Muscle layer of colon (tissue), 2 donors: ENCODE results near the gene EVI5.
"Not testable (repeated sequence)": the region's sequence is repeated elsewhere in the genome, so short reads cannot be mapped to it uniquely, and the experiment has no call there.

Source experiments
- H3K27ac ChIP-seq: one replicate; pipeline ENCODE4 v1.7.0; 2013; ENCODE audit warnings: low read depth, mild to moderate bottlenecking, low read length, moderate library complexity
- H3K27me3 ChIP-seq, 2 donors: one replicate each; pipeline ENCODE4 v1.7.0; 2013; ENCODE audit warnings: low read length in 2 of 2, mild to moderate bottlenecking in 2 of 2; ENCODE audit not compliant: insufficient read depth in 2 of 2, control insufficient read depth in 1 of 2
- H3K36me3 ChIP-seq: one replicate; pipeline ENCODE4 v1.7.0; 2013; ENCODE audit warnings: mild to moderate bottlenecking, low read length; ENCODE audit not compliant: insufficient read depth
- H3K4me1 ChIP-seq: one replicate; pipeline ENCODE4 v1.7.0; 2013; ENCODE audit warnings: mild to moderate bottlenecking, low read length; ENCODE audit not compliant: insufficient read depth
- H3K4me3 ChIP-seq, 2 donors: one replicate each; pipeline ENCODE4 v1.7.0; 2013; ENCODE audit warnings: low read length in 2 of 2, low read depth in 1 of 2, mild to moderate bottlenecking in 1 of 2, moderate library complexity in 1 of 2
- H3K9ac ChIP-seq: one replicate; pipeline ENCODE4 v1.7.0; 2013; ENCODE audit warnings: low read length
- H3K9me3 ChIP-seq: one replicate; pipeline ENCODE4 v1.7.0; 2013; ENCODE audit warnings: mild to moderate bottlenecking, low read length
- donor health status: abdominal sarcoma.
- donor health status: Adenocarcinoma of cecum.

Gene EVI5

GRCh38 chr1:92791487-92792066, 6.7 kb upstream of the EVI5 start:
- H3K9ac ChIP-seq, result no peak overlapping the region
- H3K27me3 ChIP-seq, result no peaks in the 10 kb centered on the region
- H3K36me3 ChIP-seq, result no peaks in the 10 kb centered on the region
- H3K9me3 ChIP-seq, result no peaks in the 10 kb centered on the region
- no peak overlapping the region for H3K27ac ChIP-seq
- H3K4me1 ChIP-seq, result no peaks in the 10 kb centered on the region
- H3K4me3 ChIP-seq, result no peak overlapping the region

GRCh38 chr1:92790867-92791266, 6.0 kb upstream of the EVI5 start:
- Histone ChIP-seq H3K4me1 (no peaks in the 10 kb centered on the region), H3K9me3 (no peaks in the 10 kb centered on the region), H3K27ac (no peak overlapping the region), H3K36me3 (no peaks in the 10 kb centered on the region), H3K9ac (no peak overlapping the region), H3K4me3 (no peak overlapping the region), H3K27me3 (no peaks in the 10 kb centered on the region)

- no peaks in the 10 kb centered on the region for H3K36me3 ChIP-seq
- H3K9me3 ChIP-seq, result no peaks in the 10 kb centered on the region
Measured at GRCh38 chr1:92790081-92790480, 5.2 kb upstream of the EVI5 start.

GRCh38 chr1:92786111-92786901, 1.4 kb upstream of the EVI5 start:
- H3K27ac ChIP-seq, result no peak overlapping the region
- peaks cover 7% of the 10 kb centered on the region for H3K4me1 ChIP-seq
- H3K9me3 ChIP-seq, result no peaks in the 10 kb centered on the region
- no peak overlapping the region for H3K9ac ChIP-seq
- no peak overlapping the region for H3K4me3 ChIP-seq
- no peaks in the 10 kb centered on the region for H3K27me3 ChIP-seq
- no peaks in the 10 kb centered on the region for H3K36me3 ChIP-seq

More at GRCh38 chr1:92790081-92790480, 5.2 kb upstream of the EVI5 start:
- no peak overlapping the region for H3K27ac ChIP-seq
- no peak overlapping the region for H3K4me3 ChIP-seq
- H3K9ac ChIP-seq, result no peak overlapping the region
- H3K4me1 ChIP-seq, result no peaks in the 10 kb centered on the region
- H3K27me3 ChIP-seq, result no peaks in the 10 kb centered on the region

GRCh38 chr1:92784021-92784638, 778 bp downstream of the EVI5 start:
- H3K27ac ChIP-seq, result peak overlapping the region; percentile 99
- peak overlapping the region; percentile 85 to 96 for H3K4me3 ChIP-seq
- peaks cover 7% of the 10 kb centered on the region for H3K4me1 ChIP-seq
- H3K36me3 ChIP-seq, result no peaks in the 10 kb centered on the region
- peak overlapping the region; percentile 94 for H3K9ac ChIP-seq
- H3K9me3 ChIP-seq, result no peaks in the 10 kb centered on the region
- no peaks in the 10 kb centered on the region for H3K27me3 ChIP-seq

GRCh38 chr1:92783550-92783949, 1.4 kb downstream of the EVI5 start:
- H3K9me3 ChIP-seq, H3K27ac ChIP-seq, H3K4me1 ChIP-seq, H3K27me3 ChIP-seq, H3K36me3 ChIP-seq: not testable (repeated sequence)
- Histone ChIP-seq H3K4me3 (peak overlapping the region; percentile 85 to 96), H3K9ac (peak overlapping the region; percentile 94)

GRCh38 chr1:92778376-92778775, 6.5 kb downstream of the EVI5 start:
- H3K4me1 ChIP-seq, result peaks cover 7% of the 10 kb centered on the region
- no peak overlapping the region for H3K27ac ChIP-seq
- H3K36me3 ChIP-seq, result no peaks in the 10 kb centered on the region
- H3K9me3 ChIP-seq, result no peaks in the 10 kb centered on the region
- H3K27me3 ChIP-seq, result no peaks in the 10 kb centered on the region
- no peak overlapping the region for H3K9ac ChIP-seq
- H3K4me3 ChIP-seq, result no peak overlapping the region

- Histone ChIP-seq H3K4me3 (no peak overlapping the region), H3K27ac (no peak overlapping the region), H3K9ac (no peak overlapping the region)
Measured at GRCh38 chr1:92774407-92774806, 10.5 kb downstream of the EVI5 start.

GRCh38 chr1:92773749-92774148, 11.2 kb downstream of the EVI5 start:
- H3K4me1 ChIP-seq, H3K27me3 ChIP-seq, H3K9ac ChIP-seq, H3K4me3 ChIP-seq, H3K9me3 ChIP-seq, H3K36me3 ChIP-seq, H3K27ac ChIP-seq: not testable (repeated sequence)

More at GRCh38 chr1:92774407-92774806, 10.5 kb downstream of the EVI5 start:
- no peaks in the 10 kb centered on the region for H3K27me3 ChIP-seq
- no peaks in the 10 kb centered on the region for H3K9me3 ChIP-seq
- no peaks in the 10 kb centered on the region for H3K36me3 ChIP-seq
- no peaks in the 10 kb centered on the region for H3K4me1 ChIP-seq

GRCh38 chr1:92769856-92770255, 15.1 kb downstream of the EVI5 start:
- H3K27me3 ChIP-seq, result no peaks in the 10 kb centered on the region
- H3K9me3 ChIP-seq, result no peaks in the 10 kb centered on the region
- H3K36me3 ChIP-seq, result no peaks in the 10 kb centered on the region
- no peaks in the 10 kb centered on the region for H3K4me1 ChIP-seq
- no peak overlapping the region for H3K27ac ChIP-seq
- no peak overlapping the region for H3K9ac ChIP-seq
- H3K4me3 ChIP-seq, result no peak overlapping the region

- Histone ChIP-seq H3K4me3 (no peak overlapping the region), H3K9ac (no peak overlapping the region), H3K36me3 (no peaks in the 10 kb centered on the region), H3K27me3 (no peaks in the 10 kb centered on the region), H3K4me1 (no peaks in the 10 kb centered on the region), H3K9me3 (no peaks in the 10 kb centered on the region), H3K27ac (no peak overlapping the region)
Measured at GRCh38 chr1:92768915-92769314, 16.0 kb downstream of the EVI5 start.
